Measurements from ENCODE around the gene PARD3B.
A peak's percentile ranks its signal among the peaks of the same experiment; 100 is the strongest.

PARD3B gene

GRCh38 chr2:204870053-204870452 is 324.8 kb downstream of the PARD3B start:
- ATAC-seq (no peak), DNase-seq (no peak)
- Mint-ChIP-seq H3K9me3 (peaks cover 2 to 5% of the 10 kb centered on the region in 2 donors), H3K27me3 (no peaks in the 10 kb centered on the region), H3K4me3 (no peak overlapping the region), H3K4me1 (peaks cover 7% of the 10 kb centered on the region), H3K27ac (no peak overlapping the region)

- no peak overlapping the region for H3K4me3 Mint-ChIP-seq
These were observed 326.1 kb downstream of the PARD3B start for GRCh38 chr2:204871231-204871953.

GRCh38 chr2:204876311-204876710 is 331.0 kb downstream of the PARD3B start:
- Mint-ChIP-seq H3K27ac (no peak overlapping the region), H3K9me3 (no peaks in the 10 kb centered on the region), H3K4me3 (no peak overlapping the region), H3K27me3 (no peaks in the 10 kb centered on the region), H3K4me1 (peaks cover 27% of the 10 kb centered on the region)
- ATAC-seq (no peak), DNase-seq (no peak)

More at GRCh38 chr2:204871231-204871953, 326.1 kb downstream of the PARD3B start:
- Mint-ChIP-seq H3K4me1 (peaks cover 15% of the 10 kb centered on the region), H3K27me3 (no peaks in the 10 kb centered on the region), H3K27ac (peak overlapping the region in 1 of 2 donors; percentile 2), H3K9me3 (no peaks in the 10 kb centered on the region)
- DNase-seq: no peak
- peak; percentile 82 for ATAC-seq

DNA sequence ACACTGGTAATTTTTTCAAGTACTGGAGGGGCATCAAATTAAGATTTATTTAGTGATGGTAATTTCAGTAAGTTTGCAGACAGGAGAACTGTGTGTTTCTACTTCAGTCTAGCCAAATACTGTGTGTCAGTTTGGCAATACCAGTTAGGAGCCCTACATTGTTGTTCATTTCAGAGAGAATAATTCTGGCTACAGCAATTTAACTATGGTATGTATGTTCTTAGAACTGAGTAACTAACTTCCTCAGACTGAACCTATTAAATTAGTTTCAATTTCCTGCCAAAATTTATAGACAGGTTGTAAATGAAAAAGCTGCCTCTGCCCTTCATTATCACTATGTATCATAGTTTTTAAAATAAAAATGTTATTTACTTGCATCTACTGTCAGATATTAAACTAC is 332.4 kb downstream of the PARD3B start:
- no peaks in the 10 kb centered on the region for H3K27me3 Mint-ChIP-seq
- no peak for ATAC-seq

GRCh38 chr2:204880928-204881327 is 335.7 kb downstream of the PARD3B start:
- peaks cover 27% of the 10 kb centered on the region for H3K4me1 Mint-ChIP-seq
- H3K27ac Mint-ChIP-seq: no peak overlapping the region
- no peaks in the 10 kb centered on the region for H3K9me3 Mint-ChIP-seq
- ATAC-seq (no peak), DNase-seq (no peak)
- H3K27me3 Mint-ChIP-seq: no peaks in the 10 kb centered on the region
- H3K4me3 Mint-ChIP-seq: peak overlapping the region in 1 of 2 donors; percentile 48

More for the DNA sequence above, 332.4 kb downstream of the PARD3B start:
- no peak overlapping the region for H3K27ac Mint-ChIP-seq
- no peaks in the 10 kb centered on the region for H3K9me3 Mint-ChIP-seq
- H3K4me1 Mint-ChIP-seq: peaks cover 35% of the 10 kb centered on the region
- no peak for DNase-seq
- H3K4me3 Mint-ChIP-seq: no peak overlapping the region

- no peaks in the 10 kb centered on the region for H3K9me3 Mint-ChIP-seq
- H3K27ac Mint-ChIP-seq: peak overlapping the region in 1 of 2 donors; percentile 19
- H3K27me3 Mint-ChIP-seq: no peaks in the 10 kb centered on the region
- DNase-seq (peak; percentile 15 to 24), ATAC-seq (peak; percentile 96)
- peak overlapping the region; percentile 43 to 48 for H3K4me3 Mint-ChIP-seq
- peaks cover 26% of the 10 kb centered on the region for H3K4me1 Mint-ChIP-seq
These were observed 336.4 kb downstream of the PARD3B start for GRCh38 chr2:204881655-204882054.

- Mint-ChIP-seq H3K27ac (no peak overlapping the region), H3K4me3 (no peak overlapping the region)
- DNase-seq: no peak
These were observed 340.5 kb downstream of the PARD3B start for GRCh38 chr2:204885747-204886146.

GRCh38 chr2:204886713-204887112 is 341.4 kb downstream of the PARD3B start:
- Mint-ChIP-seq H3K4me3 (no peak overlapping the region), H3K27ac (no peak overlapping the region), H3K4me1 (peaks cover 10% of the 10 kb centered on the region), H3K27me3 (no peaks in the 10 kb centered on the region), H3K9me3 (peaks cover 0 to 7% of the 10 kb centered on the region in 2 donors)
- ATAC-seq: no peak
- no peak for DNase-seq

More at GRCh38 chr2:204885747-204886146, 340.5 kb downstream of the PARD3B start:
- H3K9me3 Mint-ChIP-seq: peaks cover 0 to 7% of the 10 kb centered on the region in 2 donors
- H3K27me3 Mint-ChIP-seq: no peaks in the 10 kb centered on the region
- H3K4me1 Mint-ChIP-seq: peaks cover 19% of the 10 kb centered on the region
- no peak for ATAC-seq

DNA sequence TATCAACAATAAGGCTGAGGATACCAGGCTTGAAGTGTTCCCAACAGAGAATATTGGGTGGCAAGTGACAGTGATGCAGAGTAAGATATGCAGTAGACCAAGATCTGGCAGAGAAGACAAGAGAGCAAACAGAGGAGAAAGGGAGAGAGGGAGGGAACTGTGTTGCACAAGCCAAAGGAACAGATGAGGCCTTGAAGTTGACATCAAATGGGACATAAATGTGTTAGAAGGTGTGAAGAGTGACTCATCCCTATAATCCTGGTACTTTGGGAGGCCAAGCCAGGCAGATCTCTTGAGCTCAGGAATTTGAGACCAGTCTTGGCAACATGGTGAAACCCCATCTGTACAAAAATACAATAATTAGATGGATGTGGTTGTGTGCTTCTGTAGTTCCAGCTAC is 342.9 kb downstream of the PARD3B start:
- no peak for DNase-seq
- no peaks in the 10 kb centered on the region for H3K4me1 Mint-ChIP-seq
- no peaks in the 10 kb centered on the region for H3K27me3 Mint-ChIP-seq
- H3K9me3 Mint-ChIP-seq: peaks cover 0 to 7% of the 10 kb centered on the region in 2 donors
- H3K4me3 Mint-ChIP-seq: no peak overlapping the region
- no peak overlapping the region for H3K27ac Mint-ChIP-seq
- ATAC-seq: no peak

- Mint-ChIP-seq H3K9me3 (peaks cover 0 to 7% of the 10 kb centered on the region in 2 donors), H3K4me3 (no peak overlapping the region), H3K27ac (no peak overlapping the region), H3K27me3 (no peaks in the 10 kb centered on the region), H3K4me1 (no peaks in the 10 kb centered on the region)
- DNase-seq (no peak), ATAC-seq (no peak)
These were observed 345.4 kb downstream of the PARD3B start for GRCh38 chr2:204890680-204891079.

DNA sequence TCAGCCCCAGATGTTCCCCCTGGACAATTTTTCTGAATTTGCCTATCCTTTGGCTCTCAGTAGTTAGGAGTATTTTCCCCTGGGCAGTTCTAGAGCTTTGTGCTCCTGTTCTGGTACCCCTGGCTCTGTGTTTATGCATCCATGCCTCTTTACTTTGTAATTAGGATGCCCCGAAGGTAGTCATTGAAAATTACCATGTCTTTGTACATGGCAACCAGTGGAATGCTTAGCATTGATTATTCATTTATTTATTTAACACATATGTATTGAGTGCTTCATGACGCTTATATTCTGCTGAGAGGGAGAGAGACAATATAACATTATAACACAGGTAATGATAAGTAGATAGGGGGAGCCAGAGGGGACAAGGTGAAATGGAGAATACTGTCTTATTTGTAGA is 346.5 kb downstream of the PARD3B start:
- Mint-ChIP-seq H3K27me3 (no peaks in the 10 kb centered on the region), H3K27ac (no peak overlapping the region), H3K9me3 (peaks cover 0 to 7% of the 10 kb centered on the region in 2 donors), H3K4me3 (no peak overlapping the region), H3K4me1 (peaks cover 7% of the 10 kb centered on the region)
- DNase-seq (no peak), ATAC-seq (no peak)

GRCh38 chr2:204892506-204893255 is 347.4 kb downstream of the PARD3B start:
- peaks cover 0 to 6% of the 10 kb centered on the region in 2 donors for H3K9me3 Mint-ChIP-seq
- no peak for DNase-seq
- peaks cover 7% of the 10 kb centered on the region for H3K4me1 Mint-ChIP-seq
- ATAC-seq: no peak
- H3K27ac Mint-ChIP-seq: no peak overlapping the region
- H3K27me3 Mint-ChIP-seq: no peaks in the 10 kb centered on the region
- H3K4me3 Mint-ChIP-seq: no peak overlapping the region

GRCh38 chr2:204896146-204896545 is 350.9 kb downstream of the PARD3B start:
- Mint-ChIP-seq H3K9me3 (peaks cover 20 to 27% of the 10 kb centered on the region in 2 donors), H3K27ac (peak overlapping the region in 1 of 2 donors; percentile 75), H3K4me3 (no peak overlapping the region), H3K27me3 (no peaks in the 10 kb centered on the region), H3K4me1 (peaks cover 23% of the 10 kb centered on the region)
- ATAC-seq (no peak), DNase-seq (no peak)

DNA sequence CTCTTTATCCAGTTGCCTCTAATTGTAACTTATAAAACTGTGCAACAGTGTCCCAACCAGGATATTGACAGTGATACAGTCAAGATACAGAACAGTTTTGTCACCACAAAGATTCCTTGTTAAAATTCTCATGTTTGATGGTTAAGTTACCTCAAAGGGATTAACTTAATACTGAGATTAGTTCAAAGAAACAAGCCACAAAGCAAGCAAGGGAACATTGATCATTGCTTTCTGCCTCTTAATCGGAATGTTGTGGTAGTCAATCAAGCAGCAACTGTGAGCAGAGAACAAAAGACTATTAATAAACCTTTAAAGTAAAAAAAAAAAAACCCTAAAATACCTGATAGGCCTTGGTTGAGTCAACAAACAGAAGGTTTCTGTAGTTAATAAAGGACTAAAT is 352.3 kb downstream of the PARD3B start:
- Mint-ChIP-seq H3K9me3 (peaks cover 20 to 31% of the 10 kb centered on the region in 2 donors), H3K4me1 (peaks cover 28% of the 10 kb centered on the region), H3K27me3 (no peaks in the 10 kb centered on the region), H3K4me3 (no peak overlapping the region), H3K27ac (no peak overlapping the region)
- DNase-seq (no peak), ATAC-seq (no peak)

- no peaks in the 10 kb centered on the region for H3K27me3 Mint-ChIP-seq
- ATAC-seq (no peak), DNase-seq (no peak)
- no peak overlapping the region for H3K27ac Mint-ChIP-seq
- peaks cover 39% of the 10 kb centered on the region for H3K4me1 Mint-ChIP-seq
- peaks cover 20 to 31% of the 10 kb centered on the region in 2 donors for H3K9me3 Mint-ChIP-seq
- H3K4me3 Mint-ChIP-seq: no peak overlapping the region
These were observed 353.8 kb downstream of the PARD3B start for GRCh38 chr2:204898928-204899640.
